PFSK-1 (cell line): ENCODE measurements around the gene DDO.

ENCODE experiments used
- FOXP2 ChIP-seq: optimal IDR thresholded peaks from 2 replicates; pipeline ENCODE3; 2011; ENCODE audit warnings: borderline replicate concordance, control low read depth, inconsistent platforms; ENCODE audit not compliant: insufficient read depth; ENCODE audit errors: extremely low read length, extremely low read depth
- POLR2AphosphoS5 ChIP-seq: IDR thresholded peaks from 2 replicates; pipeline ENCODE4 v1.6.1; 2012; ENCODE audit warnings: low read depth, mild to moderate bottlenecking, control low read depth, low read length, moderate library complexity
- REST ChIP-seq, 2 experiments: IDR thresholded peaks; 2 replicates each; pipeline versions ENCODE4 v1.6.1 to v1.8.0; 2011 to 2012; ENCODE audit warnings: low read depth in 2 of 2, low read length in 2 of 2, control low read depth in 1 of 2, inconsistent platforms in 1 of 2, mild to moderate bottlenecking in 1 of 2, moderate library complexity in 1 of 2; ENCODE audit not compliant: insufficient read depth in 1 of 2
- SIN3A ChIP-seq: IDR thresholded peaks from 2 replicates; pipeline ENCODE4 v1.6.1; 2012; ENCODE audit warnings: mild to moderate bottlenecking, low read length, moderate library complexity, borderline replicate concordance; ENCODE audit not compliant: insufficient read depth

DNA sequence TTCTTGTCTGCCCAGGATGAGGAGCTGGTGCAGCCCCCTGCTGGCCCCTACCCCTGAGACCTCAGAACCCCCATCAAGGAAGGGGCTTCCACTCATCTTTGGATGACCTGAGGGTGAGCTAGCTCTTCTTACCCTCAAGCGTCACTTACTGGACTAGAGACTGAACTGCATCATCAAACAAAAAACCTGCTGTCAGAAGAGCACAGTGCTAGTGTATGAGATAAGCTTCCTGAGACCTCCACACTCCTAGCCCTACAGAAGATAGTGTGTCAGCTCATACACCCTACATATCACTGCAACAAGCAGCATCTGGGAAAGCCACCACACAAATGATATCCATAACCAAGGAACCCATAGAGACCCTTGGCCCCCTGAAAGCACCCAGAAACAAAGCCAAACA, 46.0 kb upstream of the DDO start:
- TF ChIP-seq POLR2AphosphoS5 (no peak), REST (IDR thresholded peaks at IDR 0.05; ENCODE audit: insufficient read depth in 1 of 2, low read depth in 2 of 2, low read length in 2 of 2) (no peak), FOXP2 (no peak), SIN3A (no peak)
